SK-N-SH (cell line): ENCODE measurements around the gene ABCG1.

Experiments used
- FOSL2 ChIP-seq: IDR thresholded peaks from 2 replicates; pipeline ENCODE4 v1.4.0; 2012; ENCODE audit warnings: low read depth, mild to moderate bottlenecking, moderate library complexity, borderline replicate concordance
- GABPA ChIP-seq: IDR thresholded peaks from 2 replicates; pipeline ENCODE4 v1.4.0; 2012; ENCODE audit warnings: low read depth, mild to moderate bottlenecking
- GATA2 ChIP-seq: sonication (generic); formaldehyde crosslinking; IDR thresholded peaks from 2 replicates; pipeline ENCODE4 v1.5.0; 2020; ENCODE audit warnings: mild to moderate bottlenecking, missing genetic modification reagents
- JUND ChIP-seq: IDR thresholded peaks from 2 replicates; pipeline ENCODE4 v1.4.0; 2012
- NFIC ChIP-seq: IDR thresholded peaks from 2 replicates; pipeline ENCODE4 v1.4.0; 2012; ENCODE audit warnings: borderline replicate concordance
- NRF1 ChIP-seq: IDR thresholded peaks from 2 replicates; pipeline ENCODE4 v1.6.1; 2012; ENCODE audit warnings: low read depth, mild to moderate bottlenecking, low read length
- POLR2AphosphoS5 ChIP-seq: IDR thresholded peaks from 2 replicates; pipeline ENCODE4 v1.6.1; 2012; ENCODE audit warnings: low read depth, low read length
- RAD21 ChIP-seq: IDR thresholded peaks from 2 replicates; pipeline ENCODE4 v1.6.1; 2012; ENCODE audit warnings: mild to moderate bottlenecking, low read length
- RCOR1 ChIP-seq: fragments of 150-350 bp; IDR thresholded peaks from 2 replicates; pipeline ENCODE4 v1.6.1; 2017; ENCODE audit warnings: antibody characterized with exemption, low read length
- REST ChIP-seq: IDR thresholded peaks from 2 replicates; pipeline ENCODE4 v1.6.1; 2012; ENCODE audit warnings: mild to moderate bottlenecking, low read depth, low read length, moderate library complexity
- SIN3A ChIP-seq: IDR thresholded peaks from 2 replicates; pipeline ENCODE4 v1.6.1; 2012; ENCODE audit warnings: low read depth, mild to moderate bottlenecking, low read length, moderate library complexity, borderline replicate concordance
- USF1 ChIP-seq: IDR thresholded peaks from 2 replicates; pipeline ENCODE4 v1.4.0; 2012; ENCODE audit warnings: low read depth, borderline replicate concordance
- TF ChIP-seq, protein P1 (sequence below): fragments of 200-600 bp; sonication (generic); IDR thresholded peaks from 2 replicates; pipeline ENCODE4 v1.6.1; 2017; ENCODE audit warnings: antibody characterized with exemption, mild to moderate bottlenecking, moderate library complexity

DNA sequence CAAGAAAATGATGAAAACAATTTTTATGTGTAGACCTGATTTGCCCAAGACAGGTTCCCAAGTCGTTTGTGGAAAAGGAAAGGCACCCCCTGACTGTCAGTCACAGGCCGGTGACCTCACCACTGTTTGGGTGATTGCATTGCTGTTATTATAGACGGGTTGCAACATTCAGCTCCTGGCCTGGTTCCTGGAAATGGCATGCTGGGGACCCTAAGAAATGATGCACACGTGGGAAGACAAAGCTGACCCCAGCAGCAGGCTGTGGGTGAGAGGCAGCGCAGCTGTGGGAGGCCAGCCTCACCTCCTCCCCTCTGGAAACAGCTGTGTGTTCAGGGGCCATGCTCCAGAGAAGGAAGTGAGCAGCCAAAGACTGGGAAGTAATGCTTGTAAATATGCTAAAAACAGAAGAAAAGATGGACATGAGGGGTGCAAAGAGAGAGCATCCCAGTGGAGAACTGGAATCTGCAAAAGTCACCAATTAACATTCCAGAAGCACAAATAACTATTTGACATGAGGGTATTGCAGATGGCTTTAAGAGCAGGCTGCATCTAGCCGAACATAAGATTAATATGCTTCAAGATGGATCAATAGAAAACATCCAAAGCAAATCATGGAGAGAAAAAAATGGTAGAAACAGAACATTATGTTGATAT is 23.4 kb upstream of the ABCG1 start:
- TF ChIP-seq POLR2AphosphoS5 (no peak), JUND (no peak), SIN3A (no peak), USF1 (no peak), FOSL2 (no peak), RCOR1 (no peak), REST (no peak), NRF1 (no peak), NFIC (no peak), GATA2 (CRISPR knock-in tag) (no peak), GABPA (no peak), RAD21 (no peak)
- TF ChIP-seq, protein P1, sequence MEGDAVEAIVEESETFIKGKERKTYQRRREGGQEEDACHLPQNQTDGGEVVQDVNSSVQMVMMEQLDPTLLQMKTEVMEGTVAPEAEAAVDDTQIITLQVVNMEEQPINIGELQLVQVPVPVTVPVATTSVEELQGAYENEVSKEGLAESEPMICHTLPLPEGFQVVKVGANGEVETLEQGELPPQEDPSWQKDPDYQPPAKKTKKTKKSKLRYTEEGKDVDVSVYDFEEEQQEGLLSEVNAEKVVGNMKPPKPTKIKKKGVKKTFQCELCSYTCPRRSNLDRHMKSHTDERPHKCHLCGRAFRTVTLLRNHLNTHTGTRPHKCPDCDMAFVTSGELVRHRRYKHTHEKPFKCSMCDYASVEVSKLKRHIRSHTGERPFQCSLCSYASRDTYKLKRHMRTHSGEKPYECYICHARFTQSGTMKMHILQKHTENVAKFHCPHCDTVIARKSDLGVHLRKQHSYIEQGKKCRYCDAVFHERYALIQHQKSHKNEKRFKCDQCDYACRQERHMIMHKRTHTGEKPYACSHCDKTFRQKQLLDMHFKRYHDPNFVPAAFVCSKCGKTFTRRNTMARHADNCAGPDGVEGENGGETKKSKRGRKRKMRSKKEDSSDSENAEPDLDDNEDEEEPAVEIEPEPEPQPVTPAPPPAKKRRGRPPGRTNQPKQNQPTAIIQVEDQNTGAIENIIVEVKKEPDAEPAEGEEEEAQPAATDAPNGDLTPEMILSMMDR, result no peak
